CD4-positive, alpha-beta T cell treated with Interleukin-4 for 1 hour (primary cell): ENCODE results near the gene PRRC2C.
"Not testable (repeated sequence)": the region's sequence is repeated elsewhere in the genome, so short reads cannot be mapped to it uniquely, and the experiment has no call there.

Experiments
- DNase-seq, 2 donors: peaks; one replicate each; pipeline ENCODE4 v3.0.0-alpha.2; 2020 to 2022

PRRC2C gene

DNA sequence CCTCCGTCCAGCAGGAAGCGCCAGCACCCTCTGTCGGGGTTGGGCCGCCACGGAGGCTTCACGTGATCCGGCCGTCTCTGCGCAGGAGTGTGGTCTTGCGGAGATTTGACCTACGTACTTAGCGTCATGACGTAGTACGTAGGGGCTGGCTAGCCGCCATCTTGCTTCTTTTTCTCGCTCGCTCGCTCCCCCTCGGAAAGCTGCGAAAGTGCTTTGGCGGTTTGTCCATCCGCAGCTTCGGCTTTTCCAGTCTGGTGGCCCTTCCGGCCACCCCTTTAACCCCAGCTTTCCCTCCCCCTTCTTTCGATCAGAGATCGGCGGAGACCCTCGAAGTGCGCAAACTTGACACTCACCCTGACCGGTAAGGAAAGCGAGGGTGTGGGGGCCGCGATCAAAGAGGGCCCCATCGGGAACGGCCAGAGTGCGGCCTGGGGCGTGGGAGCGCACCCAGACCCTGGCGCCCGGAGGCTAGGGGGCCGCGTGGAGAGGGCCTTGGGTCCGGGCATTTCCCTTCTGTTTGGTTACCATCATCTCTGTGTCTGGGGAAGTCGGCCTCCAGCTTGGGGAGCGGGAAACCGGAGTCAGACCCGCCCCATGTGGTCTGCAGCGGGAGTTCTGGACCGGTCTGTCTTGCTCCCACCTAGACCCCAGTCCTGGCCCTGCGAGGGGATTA is at the start of gene PRRC2C:
Gene PRRC2C (plus strand): TSS at position 156 of the 673 bp plus-strand sequence. CDS start 26,559 bp downstream, outside the sequence.
- peak; percentile 95 to 96 for DNase-seq

DNA sequence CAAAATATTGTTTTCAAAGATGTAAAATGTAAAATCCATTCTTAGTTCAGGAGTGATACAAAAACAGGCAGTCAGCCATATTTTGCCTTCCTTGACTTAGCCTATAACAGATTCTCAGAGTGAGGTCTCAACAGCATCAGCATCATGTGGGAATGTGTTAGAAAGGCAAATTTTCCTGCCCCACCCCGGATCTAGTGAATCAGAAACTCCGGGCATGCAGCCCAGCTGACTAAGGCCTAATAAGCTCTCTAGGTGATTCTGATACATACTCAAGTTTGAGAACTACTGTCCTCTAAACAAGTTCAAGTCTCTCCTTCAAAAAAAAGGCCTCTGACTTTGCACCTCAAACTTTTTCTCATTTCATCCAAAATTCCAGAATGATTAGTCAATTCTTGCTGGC is 46.9 kb upstream of the PRRC2C start:
- no peak for DNase-seq

DNA sequence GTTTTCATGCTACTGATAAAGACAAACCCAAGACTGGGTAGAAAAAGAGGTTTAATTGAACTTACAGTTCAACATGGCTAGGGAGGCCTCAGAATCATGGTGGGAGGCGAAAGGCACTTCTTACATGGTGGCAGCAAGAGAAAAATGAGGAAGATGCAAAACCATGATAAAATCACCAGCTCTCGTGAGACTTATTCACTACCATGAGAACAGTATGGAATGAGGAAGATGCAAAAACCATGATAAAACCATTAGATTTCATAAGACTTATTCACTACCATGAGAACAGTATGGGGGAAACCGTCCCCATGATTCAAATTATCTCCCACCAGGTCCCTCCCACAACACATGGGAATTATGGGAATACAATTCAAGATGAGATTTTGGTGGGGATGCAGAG is 45.1 kb upstream of the PRRC2C start:
- not testable (repeated sequence) for DNase-seq

DNA sequence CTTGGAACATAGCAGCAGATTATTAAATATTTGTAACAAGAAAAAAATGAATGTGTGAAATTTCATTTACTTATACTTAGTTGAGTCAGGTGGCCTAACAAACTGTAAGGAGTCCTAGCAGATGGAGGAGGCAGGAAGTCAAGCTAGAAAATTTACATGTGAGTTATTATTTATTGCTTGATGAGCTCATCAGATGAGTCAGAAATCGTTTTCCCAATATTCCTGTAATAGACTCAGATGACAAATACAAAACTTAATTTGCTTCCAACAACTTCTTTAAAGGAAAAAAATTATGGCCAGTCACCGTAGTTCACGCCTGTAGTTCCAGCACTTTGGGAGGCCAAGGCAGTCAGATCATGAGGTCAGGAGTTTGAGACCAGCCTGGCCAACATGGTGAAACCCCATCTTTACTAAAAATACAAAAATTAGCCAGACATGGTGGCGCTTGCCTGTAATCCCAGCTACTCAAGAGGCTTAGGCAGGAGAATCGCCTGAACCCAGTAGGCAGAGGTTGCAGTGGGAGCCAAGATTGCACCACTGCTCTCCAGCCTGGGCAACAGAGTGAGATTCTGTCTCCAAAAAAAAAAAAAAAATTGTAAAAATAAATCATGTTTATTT is 43.9 kb upstream of the PRRC2C start:
- not testable (repeated sequence) for DNase-seq

DNA sequence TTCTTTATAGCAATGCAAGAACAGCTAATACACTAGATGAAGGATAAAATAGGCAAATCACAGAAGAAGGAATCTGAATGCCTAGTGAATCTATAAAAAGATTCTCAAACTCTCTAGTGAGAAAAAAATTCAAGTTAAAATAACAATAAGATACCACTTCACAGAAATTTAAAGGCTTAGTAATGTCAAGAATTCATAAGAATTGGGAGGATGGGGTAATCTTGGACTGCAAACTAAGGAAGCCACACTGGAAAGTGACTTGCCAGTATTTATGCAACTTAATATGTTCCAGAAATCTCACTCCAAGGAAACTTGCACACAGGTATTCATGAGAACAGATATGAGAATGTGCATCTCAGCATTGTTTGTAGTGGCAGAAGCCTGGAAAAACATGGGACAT is 38.9 kb upstream of the PRRC2C start:
- no peak for DNase-seq

DNA sequence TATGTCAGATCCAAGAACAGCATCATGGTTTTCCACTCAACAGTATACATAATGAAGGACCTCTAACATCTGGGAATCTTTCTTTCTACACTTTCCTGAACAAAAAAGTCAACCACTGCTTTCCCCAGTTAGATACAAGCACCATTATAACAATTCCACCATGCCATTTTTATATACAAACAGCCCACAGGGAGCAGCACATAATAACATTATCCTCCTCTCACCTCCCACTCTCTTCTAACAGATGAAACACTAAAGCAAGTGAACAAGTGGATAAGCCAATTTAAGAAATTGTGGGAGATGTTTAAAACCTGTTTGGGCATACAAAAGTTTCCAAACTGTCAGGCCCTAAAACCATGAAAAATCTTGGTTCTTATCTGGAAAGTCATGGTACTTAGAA is 29.4 kb upstream of the PRRC2C start:
- no peak for DNase-seq

DNA sequence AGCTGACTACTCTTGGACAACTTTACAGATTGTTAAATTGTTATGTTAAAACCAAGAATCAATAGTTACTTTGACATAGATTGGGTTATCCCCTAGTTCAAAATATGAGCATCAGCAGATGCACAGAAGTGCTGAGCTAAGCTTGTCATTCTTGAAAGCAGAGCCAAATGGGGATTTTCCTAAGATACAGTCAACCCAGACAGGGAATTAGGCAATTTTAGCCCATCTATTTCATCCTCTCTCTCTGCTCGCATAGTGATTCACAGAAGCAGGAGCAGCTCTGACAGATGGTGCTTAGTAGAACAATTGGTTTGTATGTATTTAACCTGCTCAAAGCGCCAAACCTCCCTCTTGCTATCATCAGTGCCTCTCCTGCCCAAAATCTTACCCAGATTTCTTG is 27.9 kb upstream of the PRRC2C start:
- no peak for DNase-seq

DNA sequence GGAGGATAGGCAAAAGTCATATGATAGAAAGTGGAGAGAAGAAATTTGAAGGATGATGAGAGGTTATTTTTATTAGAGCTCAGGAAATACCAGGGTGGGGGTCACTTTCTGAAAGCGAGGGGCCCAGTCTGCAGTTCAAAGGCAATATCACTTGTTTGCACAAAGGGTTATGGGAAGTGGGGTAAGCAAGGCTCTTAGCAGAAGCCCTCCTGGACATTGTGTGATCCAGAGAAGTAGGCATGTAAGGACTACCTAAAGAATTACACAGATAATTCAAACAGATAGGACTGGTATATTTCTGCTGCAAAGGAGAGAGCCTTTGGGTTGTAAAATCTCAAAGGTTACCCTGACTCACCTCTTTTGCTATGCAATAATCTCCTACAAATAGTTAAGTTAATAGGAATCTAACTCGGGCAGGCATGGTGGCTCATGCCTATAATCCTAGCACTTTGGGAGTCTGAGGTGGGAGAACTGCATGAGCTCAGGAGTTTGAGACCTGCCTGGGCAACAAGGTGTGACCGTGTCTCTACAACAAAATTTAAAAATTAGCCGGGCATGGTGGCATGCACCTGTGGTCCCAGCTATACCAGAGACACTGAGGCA is 25.2 kb upstream of the PRRC2C start:
- no peak for DNase-seq

DNA sequence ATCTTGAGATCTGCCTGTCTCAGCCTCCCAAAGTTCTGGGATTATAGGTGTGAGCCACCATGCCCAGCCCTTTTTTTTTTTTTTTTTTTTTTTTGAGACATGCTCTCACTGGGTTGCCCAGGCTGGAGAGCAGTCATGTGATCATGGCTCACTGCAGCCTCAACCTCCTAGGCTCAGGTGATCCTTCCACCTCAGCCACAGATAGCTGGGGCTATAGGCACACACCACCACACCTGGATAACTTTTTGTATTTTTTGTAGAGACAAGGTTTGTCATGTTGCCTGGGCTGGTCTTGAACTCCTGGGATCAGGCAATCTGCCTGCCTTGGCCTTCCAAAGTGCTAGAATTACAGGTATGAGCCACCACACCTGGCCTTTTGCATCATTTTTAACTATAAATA is 17.7 kb upstream of the PRRC2C start:
- DNase-seq: no peak

DNA sequence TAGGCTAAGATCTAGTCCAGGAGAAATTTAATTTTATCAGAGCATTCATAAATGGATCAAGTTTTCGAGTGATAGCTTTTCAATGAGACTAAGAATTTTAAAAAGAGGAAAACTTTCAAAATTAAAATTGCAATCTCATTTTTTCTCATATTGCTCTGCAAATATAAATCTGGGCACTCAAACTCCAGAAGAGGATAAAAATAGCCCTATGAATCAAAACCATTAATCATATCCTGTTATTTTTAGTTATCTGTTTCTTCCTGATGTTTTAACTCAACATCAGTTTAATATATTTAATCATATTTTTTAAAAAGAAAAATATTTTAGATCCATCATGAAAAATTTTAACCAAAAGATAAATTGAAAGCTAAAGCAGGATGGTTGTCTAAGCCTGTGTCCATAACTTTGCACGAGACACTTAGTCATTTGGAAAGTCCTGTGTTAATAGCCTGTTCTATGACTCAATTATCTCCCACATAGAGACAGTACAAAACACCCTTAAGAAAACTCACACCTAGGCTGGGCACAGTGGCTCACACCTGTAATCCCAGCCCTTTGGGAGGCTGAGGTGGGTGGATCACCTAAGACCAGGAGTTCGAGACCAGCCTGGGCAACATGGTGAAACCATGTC is 17.1 kb upstream of the PRRC2C start:
- DNase-seq: no peak

DNA sequence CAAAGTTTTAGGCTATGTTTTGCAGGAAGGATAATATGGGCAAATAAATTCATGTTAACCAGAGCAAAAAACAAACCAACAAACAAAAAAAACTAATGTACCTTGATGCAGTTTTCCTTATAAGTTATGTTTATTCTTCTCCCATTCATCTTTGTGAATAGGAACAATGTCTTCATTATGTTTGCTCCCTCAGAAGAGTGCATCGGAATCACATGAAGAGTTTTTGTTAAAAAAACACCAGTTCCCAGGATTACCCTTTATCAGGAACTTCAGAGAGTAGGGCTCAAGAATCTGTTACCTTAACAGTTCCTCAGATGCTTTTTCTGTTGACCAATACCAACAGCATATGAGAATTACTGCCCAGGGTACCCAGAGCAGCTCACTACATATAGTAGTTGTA is 14.6 kb upstream of the PRRC2C start:
- no peak for DNase-seq

DNA sequence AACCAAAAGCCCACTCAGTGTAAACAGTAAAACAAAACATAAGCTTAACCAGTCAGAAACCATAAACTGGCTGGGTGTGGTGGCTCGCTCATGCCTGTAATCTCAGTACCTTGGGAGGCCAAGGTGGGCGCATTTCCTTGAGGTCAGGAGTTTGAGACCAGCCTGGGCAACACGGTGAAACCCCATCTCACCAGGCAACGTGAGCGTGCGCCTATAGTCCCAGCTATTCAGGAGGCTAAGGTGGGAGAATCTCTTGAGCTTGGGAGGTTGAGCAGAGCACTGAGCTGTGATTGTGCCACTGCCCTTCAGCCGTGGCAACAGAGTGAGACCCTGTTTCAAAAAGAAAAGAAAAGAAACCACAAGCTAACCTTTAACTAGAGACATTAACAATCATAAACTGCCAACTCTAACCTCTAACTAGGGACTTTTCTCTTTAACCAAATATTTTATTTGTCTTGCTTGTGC is 13.1 kb upstream of the PRRC2C start:
- DNase-seq: no peak

DNA sequence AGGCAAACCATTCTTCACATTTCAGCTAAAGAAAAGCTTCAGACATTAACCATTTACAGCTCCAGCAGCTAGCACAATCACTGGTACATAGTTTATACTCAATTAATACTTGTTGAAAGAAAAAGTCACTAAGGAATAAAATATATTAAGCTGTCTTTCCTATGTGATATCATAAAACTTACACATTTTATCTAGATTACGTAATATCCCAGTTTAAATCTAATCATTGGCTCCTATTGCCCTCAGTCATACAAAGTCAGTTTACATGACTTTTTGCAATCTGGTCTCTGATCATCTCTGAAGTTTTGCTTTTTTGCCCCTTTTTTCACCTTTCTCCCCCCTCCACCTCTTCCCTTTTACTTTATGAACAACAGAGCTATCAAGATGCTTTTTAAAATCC is 8.5 kb upstream of the PRRC2C start:
- no peak for DNase-seq

DNA sequence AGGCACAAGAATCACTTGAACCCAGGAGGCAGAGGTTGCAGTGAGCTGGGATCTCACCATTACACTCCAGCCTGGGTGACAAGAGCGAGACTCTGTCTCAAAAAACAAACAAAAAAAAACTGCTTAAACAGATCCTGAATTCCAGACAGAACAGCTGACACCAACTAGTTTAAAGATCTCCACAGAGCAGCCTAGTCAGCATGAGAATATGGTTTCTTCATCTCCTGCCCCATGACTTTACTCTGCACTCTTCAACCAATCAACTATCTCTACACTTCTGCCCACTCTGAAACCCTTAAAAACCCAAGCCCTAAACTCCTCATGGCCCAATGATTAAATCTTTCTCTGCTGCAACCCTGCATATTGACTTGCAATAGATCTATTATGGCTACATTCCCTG is 7.5 kb upstream of the PRRC2C start:
- DNase-seq: no peak

DNA sequence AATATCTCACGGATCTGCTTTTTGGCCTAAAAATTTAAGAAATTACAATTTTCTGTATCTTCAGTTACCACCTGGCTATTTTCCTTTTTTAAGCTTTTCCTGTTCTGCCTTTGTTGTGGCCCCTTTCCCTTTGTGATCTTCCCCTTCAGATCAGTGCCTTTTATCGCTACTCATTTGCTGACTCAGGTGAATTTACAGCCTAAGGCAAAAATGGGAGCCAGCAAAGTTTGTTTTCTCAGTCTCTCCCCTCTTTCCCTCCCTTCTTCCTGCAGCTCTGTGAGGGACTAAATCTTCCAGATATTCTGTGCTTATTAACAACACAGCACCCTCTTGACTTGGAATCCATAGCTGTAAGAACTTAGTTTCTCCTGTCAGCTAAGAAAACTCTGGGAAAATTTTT is 5.3 kb upstream of the PRRC2C start:
- no peak for DNase-seq

DNA sequence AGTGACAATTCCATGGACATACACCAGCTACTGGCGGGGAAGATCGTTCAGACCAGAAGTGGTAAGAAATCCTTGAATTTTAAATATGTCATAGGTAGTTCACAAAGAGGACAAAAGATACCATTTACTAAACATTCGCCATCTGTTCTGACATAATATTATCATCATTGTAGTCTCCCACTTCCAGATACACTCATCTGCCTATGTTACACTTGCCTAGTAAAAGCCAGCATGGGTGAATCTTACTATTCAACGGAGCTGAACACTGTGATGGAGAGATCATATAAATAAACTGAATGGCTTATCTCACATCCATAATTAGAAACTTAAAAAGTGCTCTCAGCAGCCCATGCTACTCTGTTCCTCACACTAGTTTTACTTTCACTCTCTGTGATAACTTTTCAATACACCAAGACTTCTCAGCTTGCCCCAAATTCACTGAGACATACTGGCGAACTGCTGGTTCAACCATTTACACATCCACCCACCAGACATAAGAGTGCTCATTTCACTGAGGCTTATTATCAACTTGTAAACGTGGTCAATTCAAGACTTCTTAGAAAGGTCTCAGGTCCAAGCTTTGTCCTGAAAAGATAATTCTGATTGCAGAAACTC is 463 bp upstream of the PRRC2C start:
- no peak for DNase-seq

DNA sequence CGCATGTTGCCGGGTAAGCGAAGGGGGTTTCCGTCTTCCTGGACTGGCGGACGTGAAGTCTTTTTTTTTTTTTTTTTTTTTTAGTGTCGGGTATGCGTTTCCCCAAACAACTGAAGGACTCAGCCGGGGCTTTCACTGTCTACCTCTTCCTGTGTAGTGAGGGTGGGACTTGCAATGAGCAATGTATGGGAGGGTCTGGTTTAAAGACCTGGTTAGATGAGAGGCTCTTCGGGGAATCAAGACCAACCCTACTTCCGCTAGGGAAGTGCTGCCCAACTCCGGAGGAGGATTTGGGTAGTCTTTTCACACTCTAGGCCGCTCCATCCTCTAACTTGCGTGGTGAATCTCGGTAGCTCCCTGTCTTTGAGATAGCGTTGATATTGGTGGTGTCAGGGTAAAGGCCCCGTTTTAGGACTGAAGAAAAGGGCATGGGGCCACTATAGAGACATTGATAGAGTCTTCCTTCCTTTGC is 754 bp downstream of the PRRC2C start:
- peak; percentile 94 to 95 for DNase-seq

DNA sequence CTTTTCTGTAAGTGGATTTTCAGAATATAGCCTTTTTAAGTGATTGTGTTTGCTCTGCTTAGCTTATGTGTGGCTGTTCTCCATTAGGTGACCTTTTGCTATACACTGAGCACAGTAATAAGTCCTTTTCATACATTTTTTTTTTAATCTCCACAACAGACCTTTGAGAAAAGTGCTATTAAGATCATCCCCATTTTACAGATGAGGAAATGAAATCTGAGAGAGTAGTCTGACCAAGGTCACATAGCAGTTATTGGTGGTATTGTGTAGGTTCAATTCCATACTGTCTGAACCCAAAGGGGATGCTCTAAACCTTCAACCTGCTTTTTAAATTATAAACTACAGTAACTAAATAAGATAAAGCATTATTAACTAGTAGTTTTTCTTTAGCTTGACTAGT is 1.7 kb downstream of the PRRC2C start:
- DNase-seq: no peak

DNA sequence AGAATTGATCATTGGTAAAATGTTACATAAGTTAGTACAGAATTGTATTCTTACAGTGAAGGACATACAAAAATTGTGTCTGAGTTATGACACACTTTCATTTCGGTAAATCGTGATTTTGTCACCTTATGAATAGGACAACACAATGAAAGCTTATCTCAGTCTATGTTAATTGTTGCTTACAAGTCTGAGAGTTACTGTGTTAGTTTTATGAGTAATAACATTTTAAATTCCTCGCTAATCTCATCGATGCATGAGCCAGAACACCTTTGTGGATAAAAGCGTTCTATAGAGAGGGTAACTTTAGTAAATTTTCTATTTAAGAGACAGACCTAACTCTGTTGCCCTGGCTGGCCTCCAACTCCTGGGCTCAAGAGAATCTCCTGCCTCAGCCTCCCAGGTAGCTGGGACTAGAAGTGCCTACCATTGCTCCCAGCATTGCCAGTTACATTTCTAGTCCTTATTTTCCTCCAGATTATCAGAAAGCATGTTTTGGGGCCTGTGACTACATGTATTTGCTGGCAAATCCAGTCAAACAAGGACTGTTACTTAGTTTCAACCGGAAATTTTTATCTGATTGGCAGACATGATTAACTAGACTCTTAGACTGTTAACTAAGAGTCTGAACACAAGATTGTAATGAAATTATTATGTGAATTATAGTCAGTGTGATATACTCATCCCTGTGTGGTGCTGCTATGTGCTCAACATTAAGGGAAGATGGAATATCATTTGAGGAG is 3.0 kb downstream of the PRRC2C start:
- no peak for DNase-seq

DNA sequence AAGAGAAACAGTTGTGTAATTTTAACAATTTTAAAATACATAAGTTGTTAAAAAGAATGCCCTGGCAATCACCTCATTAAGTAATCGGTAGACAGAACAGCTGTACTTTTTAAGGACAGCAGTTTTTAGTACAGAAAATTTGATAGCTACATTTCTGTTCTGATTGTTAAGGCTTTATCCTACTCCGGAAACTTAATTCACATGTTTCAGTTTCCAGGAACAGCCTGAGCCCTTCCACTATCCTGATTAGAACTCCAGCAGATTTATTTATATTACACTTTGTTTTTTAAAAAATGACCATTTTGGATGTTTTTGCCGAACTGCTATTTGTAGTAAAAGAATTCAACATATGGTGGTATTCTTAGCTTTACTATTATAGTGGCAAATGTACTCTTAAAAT is 8.7 kb downstream of the PRRC2C start:
- no peak for DNase-seq

DNA sequence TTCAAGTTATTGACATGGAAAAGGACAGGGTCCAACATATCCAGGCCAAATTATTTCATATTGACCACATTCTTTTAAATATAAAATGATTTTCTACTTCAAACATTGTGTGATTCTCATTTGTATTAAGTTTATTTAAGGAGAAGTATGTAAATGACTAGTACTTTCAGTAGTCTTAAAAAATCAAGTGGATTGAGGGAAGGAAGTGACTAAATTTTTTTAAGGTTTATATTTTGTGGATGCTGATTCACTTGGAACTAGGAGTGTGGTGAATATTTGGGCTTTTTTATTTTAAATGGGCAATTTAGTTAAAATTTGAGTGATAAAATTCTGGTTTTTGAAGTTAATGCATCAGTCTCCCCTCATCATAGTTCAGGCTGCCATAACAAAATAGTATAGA is 10.1 kb downstream of the PRRC2C start:
- DNase-seq: no peak

DNA sequence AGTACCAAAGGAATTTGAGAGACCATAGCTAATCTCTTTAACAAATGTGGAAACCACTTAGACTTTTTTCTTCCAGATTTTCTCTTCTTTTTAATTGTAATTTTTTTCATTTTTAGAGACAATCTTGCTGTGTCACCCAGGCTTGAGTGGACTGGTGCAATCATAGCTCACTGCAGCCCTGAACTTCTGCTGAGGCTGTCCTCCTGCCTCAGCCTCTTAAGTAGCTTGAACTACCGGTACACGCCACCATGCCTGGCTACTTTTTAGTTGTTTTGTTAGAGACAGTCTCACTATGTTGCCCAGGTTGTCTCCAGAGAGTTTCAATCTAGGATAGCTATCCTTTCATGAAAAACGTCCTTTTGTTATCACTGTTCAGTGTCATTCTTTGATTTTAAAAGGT is 15.0 kb downstream of the PRRC2C start:
- DNase-seq: no peak

DNA sequence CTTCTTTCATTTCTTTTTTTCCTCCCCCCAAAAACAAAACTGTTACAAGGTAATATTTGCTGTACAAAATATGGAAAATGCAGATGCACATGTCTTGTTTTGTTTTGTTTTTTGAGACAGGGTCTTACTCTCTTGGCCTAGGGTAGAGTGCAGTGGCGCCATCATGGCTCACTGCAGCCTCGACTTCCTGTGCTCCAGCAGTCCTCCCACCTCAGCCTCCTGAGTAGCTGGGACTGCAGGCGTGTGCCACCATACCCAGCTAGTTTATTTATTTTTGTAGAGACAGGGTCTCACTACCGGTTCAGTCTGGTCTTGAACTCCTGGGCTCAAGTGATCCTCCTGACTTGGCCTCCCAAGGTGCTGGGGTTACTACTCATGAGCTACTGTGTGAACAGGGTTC is 15.5 kb downstream of the PRRC2C start:
- no peak for DNase-seq
